VCaP (cell line): Measurements from ENCODE around the gene PPP4R4.
A peak's percentile ranks its signal among the peaks of the same experiment; 100 is the strongest.

Experiments
- H3K27ac ChIP-seq: fragments of 450-650 bp; 2 replicates; pipeline ENCODE4 v1.5.1; 2017
- CTCF ChIP-seq: fragments of 450-650 bp; conservative IDR thresholded peaks from 2 replicates; pipeline ENCODE4 v1.5.1; 2017; ENCODE audit warnings: mild to moderate bottlenecking, moderate library complexity

PPP4R4 gene

GRCh38 chr14:94174604-94175010 is 485 bp downstream of the PPP4R4 start:
- H3K27ac ChIP-seq: peak overlapping the region; percentile 51; the same call in 1 of the 2 replicates
- no peak for TF ChIP-seq CTCF

DNA sequence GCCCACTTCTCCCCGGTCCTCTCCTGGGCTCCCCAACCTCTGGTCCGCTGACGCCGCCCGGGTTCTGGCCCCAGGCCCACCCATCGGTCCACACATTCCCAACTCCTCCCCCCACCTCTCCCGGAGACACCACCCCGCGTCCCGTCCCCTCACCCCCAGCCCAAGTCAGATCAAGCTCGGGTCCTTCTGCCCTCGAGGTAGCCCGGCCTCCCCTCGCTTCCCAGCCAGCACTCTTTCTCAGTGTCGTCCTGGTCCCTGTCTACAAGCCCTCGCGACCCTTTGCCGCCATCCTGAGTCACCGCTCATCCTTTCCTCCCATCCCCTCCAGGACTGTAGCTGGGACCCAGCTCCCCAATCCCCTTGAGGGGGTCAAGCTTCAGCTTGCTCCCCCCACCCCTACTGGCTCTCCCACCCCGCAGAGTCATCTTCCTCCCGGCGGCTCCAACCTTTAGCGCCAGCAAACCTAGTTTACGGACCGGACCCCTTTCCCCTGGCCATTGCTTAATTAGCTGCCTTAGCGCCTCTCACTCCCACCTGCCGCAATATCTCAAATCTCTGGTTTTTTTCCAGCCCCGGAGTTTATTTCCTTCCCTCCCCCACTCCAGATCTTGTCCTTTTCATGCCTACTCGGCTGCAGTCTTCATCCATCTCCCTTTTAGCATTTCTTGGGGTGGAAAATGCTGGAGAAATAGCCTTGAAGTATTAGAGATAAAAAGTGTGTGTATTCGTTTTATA is 1.1 kb downstream of the PPP4R4 start:
- TF ChIP-seq CTCF: no peak
- peak overlapping the region; percentile 51; the same call in 1 of the 2 replicates for H3K27ac ChIP-seq

GRCh38 chr14:94175747-94176146 is 1.6 kb downstream of the PPP4R4 start:
- TF ChIP-seq CTCF: no peak
- no peak overlapping the region for H3K27ac ChIP-seq

GRCh38 chr14:94176808-94177207 is 2.7 kb downstream of the PPP4R4 start:
- no peak for TF ChIP-seq CTCF

GRCh38 chr14:94177806-94178205 is 3.7 kb downstream of the PPP4R4 start:
- TF ChIP-seq CTCF: no peak
- H3K27ac ChIP-seq: no peak overlapping the region

More at GRCh38 chr14:94176808-94177207, 2.7 kb downstream of the PPP4R4 start:
- no peak overlapping the region for H3K27ac ChIP-seq

DNA sequence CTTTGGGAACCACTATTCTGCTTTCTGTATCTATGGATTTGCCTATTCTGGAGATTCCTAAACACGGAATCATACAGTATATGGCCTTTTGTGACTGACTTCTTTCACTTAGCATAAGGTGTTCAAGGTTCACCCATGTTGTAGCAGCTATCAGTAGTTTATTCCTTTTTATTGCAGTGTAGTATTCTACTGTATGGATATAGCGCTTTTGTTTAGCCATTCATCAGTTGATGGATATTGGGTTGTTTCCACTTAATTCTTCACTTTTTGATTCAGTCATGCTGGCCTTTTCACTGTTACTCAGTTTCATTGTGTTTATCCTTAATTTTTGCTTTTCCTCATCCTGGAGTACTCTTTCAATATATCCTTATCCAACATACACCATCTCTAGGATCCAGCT is 5.1 kb downstream of the PPP4R4 start:
- TF ChIP-seq CTCF: no peak
- no peak overlapping the region for H3K27ac ChIP-seq

DNA sequence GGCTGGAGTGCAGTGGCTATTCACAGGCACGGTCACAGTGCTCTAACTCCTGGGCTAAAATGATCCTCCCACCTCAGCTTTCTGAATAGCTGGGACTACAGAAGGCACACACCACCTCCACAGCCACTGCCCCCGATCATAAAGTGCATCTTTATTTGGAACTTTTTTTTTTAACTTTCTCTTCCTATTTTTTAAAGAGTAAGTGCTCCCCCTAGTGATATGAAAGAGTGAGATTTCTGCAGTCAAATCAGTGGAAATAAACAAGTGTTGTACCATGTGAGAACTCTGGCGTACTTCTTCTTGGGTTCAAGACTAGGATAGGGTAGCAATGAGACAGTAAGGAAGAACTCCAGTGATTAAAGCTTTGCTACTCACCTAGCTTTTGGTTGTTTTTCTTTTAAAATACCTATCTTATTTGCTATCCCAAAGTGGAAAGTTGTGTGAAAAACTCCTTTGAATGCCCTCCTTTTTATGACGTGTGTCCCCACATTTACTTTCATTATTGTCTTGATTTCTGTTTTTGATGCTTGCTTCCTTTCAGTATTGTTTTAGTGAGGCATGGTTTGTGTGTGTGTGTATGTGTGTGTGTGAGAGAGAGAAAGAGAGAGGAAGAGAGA is 6.6 kb downstream of the PPP4R4 start:
- TF ChIP-seq CTCF: peak; percentile 74
- no peak overlapping the region for H3K27ac ChIP-seq
